Kidney (tissue), 14 donors: ENCODE measurements around the gene DIP2A. TPM values are rescaled to one million over a fixed set of nuclear protein-coding genes. Genes with fewer than 3 reads are reported as not detected.

Experiments
- DNase-seq, 5 donors: peaks; one replicate each; pipeline ENCODE4 v3.0.0-alpha.2; 2013 to 2020
- FAIRE-seq: peaks from 2 replicates; lab custom pipeline; 2012; peaks lifted over from hg19 to GRCh38; lab: Jason Lieb, UNC
- H3K27ac ChIP-seq, 2 donors: one replicate each; pipeline ENCODE4 v1.7.0; 2013; ENCODE audit warnings: low read depth in 2 of 2, low read length in 2 of 2, inconsistent platforms in 1 of 2
- H3K27me3 ChIP-seq: one replicate; pipeline ENCODE4 v1.7.1; 2013; ENCODE audit warnings: low read length, inconsistent platforms; ENCODE audit not compliant: control insufficient read depth, insufficient read depth
- H3K36me3 ChIP-seq, 3 donors: one replicate each; pipeline versions ENCODE4 v1.7.0 to v1.7.1; 2013; ENCODE audit warnings: low read length in 3 of 3, control low read depth in 1 of 3, inconsistent platforms in 1 of 3; ENCODE audit not compliant: insufficient read depth in 3 of 3, control insufficient read depth in 2 of 3
- H3K4me1 ChIP-seq, 3 donors: one replicate each; pipeline versions ENCODE4 v1.7.0 to v1.7.1; 2013; ENCODE audit warnings: low read length in 3 of 3, inconsistent platforms in 1 of 3, low read depth in 1 of 3; ENCODE audit not compliant: control insufficient read depth in 2 of 3, insufficient read depth in 2 of 3
- H3K4me3 ChIP-seq, 3 donors: one replicate each; pipeline versions ENCODE4 v1.7.0 to v1.8.1; 2013; ENCODE audit warnings: low read length in 3 of 3, control low read depth in 1 of 3, inconsistent platforms in 1 of 3
- H3K9ac ChIP-seq, 3 donors: one replicate each; pipeline versions ENCODE4 v1.7.0 to v1.7.1; 2013; ENCODE audit warnings: low read length in 3 of 3, control low read depth in 1 of 3, inconsistent platforms in 1 of 3
- H3K9me3 ChIP-seq, 3 donors: one replicate each; pipeline versions ENCODE4 v1.7.0 to v1.7.1; 2013; ENCODE audit warnings: low read length in 3 of 3, control low read depth in 1 of 3, inconsistent platforms in 1 of 3; ENCODE audit not compliant: control insufficient read depth in 2 of 3, insufficient read depth in 1 of 3
- CTCF ChIP-seq: IDR thresholded peaks from 3 replicates; pipeline ENCODE4 v1.5.1; 2012; ENCODE audit warnings: mild to moderate bottlenecking, moderate library complexity, borderline replicate concordance; ENCODE audit not compliant: insufficient read depth; ENCODE audit errors: extremely low read depth
- intact Hi-C: fragments of 100-400 bp; cut with DNase I; formaldehyde crosslinking; loops from one replicate; pipeline ENCODE4 v1.11.1; 2022
- polyA plus RNA-seq: library from polyadenylated mRNA; stranded (reverse); fragments of 350-450 nt; fragmentation: Illumina TruSeq; extraction: RNeasy Lipid Tissue Mini Kit (QIAGEN cat#74804); gene quantifications from one replicate; pipeline ENCODE4 v1.2.3, GENCODE V29; 2014; ENCODE audit warnings: low read depth, low replicate concordance; ENCODE audit not compliant: insufficient read depth
- total RNA-seq: library from RNA; stranded (reverse); fragmentation: NEBNext Ultra II Directional; extraction: Animal tissue kit (Norgen Biotek cat#: 25700); gene quantifications from one replicate; pipeline ENCODE4 v1.2.1, GENCODE V29; 2021
- donor health status: control.
- donor health status: control.
- donor health status: control.
- donor health status: control.
- donor health status: control.
- donor health status: DM: yes; HTN: yes; CAD: no.
- donor health status: Normal renal cell carcinoma (clear cell type).

The DIP2A gene
- total and polyA plus RNA-seq, 2 donors from 2014 or later, result 8.7 to 36.5 TPM

- peaks cover 2 to 28% (median 8%) of the 10 kb centered on the region in 3 donors for H3K36me3 ChIP-seq
- no peak overlapping the region for H3K4me3 ChIP-seq
- DNase-seq (no peak), FAIRE-seq (no peak)
- peaks cover 0 to 3% (median 0%) of the 10 kb centered on the region in 3 donors for H3K4me1 ChIP-seq
- H3K27me3 ChIP-seq, result no peaks in the 10 kb centered on the region
- intact Hi-C loops, result no loop called here
- no peak overlapping the region for H3K9ac ChIP-seq
- TF ChIP-seq CTCF, result no peak
- H3K9me3 ChIP-seq, result no peaks in the 10 kb centered on the region
- H3K27ac ChIP-seq, result no peak overlapping the region
Measured at GRCh38 chr21:46555678-46556077, 97.0 kb downstream of the DIP2A start.

- Histone ChIP-seq H3K27ac (no peak overlapping the region), H3K9me3 (no peaks in the 10 kb centered on the region), H3K4me1 (peaks cover 0 to 3% (median 0%) of the 10 kb centered on the region in 3 donors), H3K4me3 (no peak overlapping the region), H3K36me3 (peaks cover 2 to 35% (median 13%) of the 10 kb centered on the region in 3 donors), H3K27me3 (no peaks in the 10 kb centered on the region), H3K9ac (no peak overlapping the region)
- DNase-seq, result no peak
- TF ChIP-seq CTCF, result no peak
- FAIRE-seq, result no peak
- intact Hi-C loops, result no loop called here
Measured at GRCh38 chr21:46556802-46557201, 98.1 kb downstream of the DIP2A start.

- DNase-seq (no peak), FAIRE-seq (no peak)
- H3K36me3 ChIP-seq, result peaks cover 2 to 36% (median 16%) of the 10 kb centered on the region in 3 donors
- H3K4me3 ChIP-seq, result no peak overlapping the region
- no peak overlapping the region for H3K27ac ChIP-seq
- no peaks in the 10 kb centered on the region for H3K27me3 ChIP-seq
- no peak for TF ChIP-seq CTCF
- no peaks in the 10 kb centered on the region for H3K9me3 ChIP-seq
- H3K4me1 ChIP-seq, result peaks cover 0 to 3% (median 0%) of the 10 kb centered on the region in 3 donors
- intact Hi-C loops, result no loop called here
- H3K9ac ChIP-seq, result no peak overlapping the region
Measured at GRCh38 chr21:46557469-46557868, 98.8 kb downstream of the DIP2A start.

GRCh38 chr21:46557919-46558392 lies 99.3 kb downstream of the DIP2A start:
- Histone ChIP-seq H3K36me3 (peaks cover 2 to 36% (median 17%) of the 10 kb centered on the region in 3 donors), H3K4me1 (peaks cover 0 to 3% (median 0%) of the 10 kb centered on the region in 3 donors), H3K9ac (no peak overlapping the region), H3K27me3 (no peaks in the 10 kb centered on the region), H3K4me3 (no peak overlapping the region), H3K27ac (no peak overlapping the region), H3K9me3 (no peaks in the 10 kb centered on the region)
- no peak for TF ChIP-seq CTCF
- intact Hi-C loops, result no loop called here
- DNase-seq (no peak), FAIRE-seq (no peak)
